ENCODE measurements around the gene RBM8A. TPM values are rescaled to one million over a fixed set of nuclear protein-coding genes. Genes with fewer than 3 reads are reported as not detected.

RBM8A gene
- polyA plus RNA-seq, 2 of the 4 experiments (the other 2 are of a cell fraction), result 240 to 281 TPM

GRCh38 chr1:145959957-145960467, 32.7 kb upstream of the RBM8A start:
- no peak for TF ChIP-seq JUNB (IDR thresholded peaks at IDR 0.05)
- no peak for TF ChIP-seq FOSL2 (IDR thresholded peaks at IDR 0.05)
- TF ChIP-seq FOSL2 (CRISPR knock-in tag; IDR thresholded peaks at IDR 0.05), result no peak
- no peak for TF ChIP-seq SMC3 (IDR thresholded peaks at IDR 0.05)
- no peak for TF ChIP-seq MAFK (IDR thresholded peaks at IDR 0.05; ENCODE audit: partially characterized antibody)
- no peak for TF ChIP-seq ZFP36 (IDR thresholded peaks at IDR 0.05; ENCODE audit: borderline replicate concordance, partially characterized antibody)
- TF ChIP-seq KDM5A (IDR thresholded peaks at IDR 0.05), result no peak
- TF ChIP-seq, protein P1, sequence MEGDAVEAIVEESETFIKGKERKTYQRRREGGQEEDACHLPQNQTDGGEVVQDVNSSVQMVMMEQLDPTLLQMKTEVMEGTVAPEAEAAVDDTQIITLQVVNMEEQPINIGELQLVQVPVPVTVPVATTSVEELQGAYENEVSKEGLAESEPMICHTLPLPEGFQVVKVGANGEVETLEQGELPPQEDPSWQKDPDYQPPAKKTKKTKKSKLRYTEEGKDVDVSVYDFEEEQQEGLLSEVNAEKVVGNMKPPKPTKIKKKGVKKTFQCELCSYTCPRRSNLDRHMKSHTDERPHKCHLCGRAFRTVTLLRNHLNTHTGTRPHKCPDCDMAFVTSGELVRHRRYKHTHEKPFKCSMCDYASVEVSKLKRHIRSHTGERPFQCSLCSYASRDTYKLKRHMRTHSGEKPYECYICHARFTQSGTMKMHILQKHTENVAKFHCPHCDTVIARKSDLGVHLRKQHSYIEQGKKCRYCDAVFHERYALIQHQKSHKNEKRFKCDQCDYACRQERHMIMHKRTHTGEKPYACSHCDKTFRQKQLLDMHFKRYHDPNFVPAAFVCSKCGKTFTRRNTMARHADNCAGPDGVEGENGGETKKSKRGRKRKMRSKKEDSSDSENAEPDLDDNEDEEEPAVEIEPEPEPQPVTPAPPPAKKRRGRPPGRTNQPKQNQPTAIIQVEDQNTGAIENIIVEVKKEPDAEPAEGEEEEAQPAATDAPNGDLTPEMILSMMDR (IDR thresholded peaks at IDR 0.05), result no peak
- no peak for TF ChIP-seq CBX8 (IDR thresholded peaks at IDR 0.05)
- TF ChIP-seq REST (IDR thresholded peaks at IDR 0.05), result no peak
- no peak for TF ChIP-seq NPAS2 (CRISPR knock-in tag; IDR thresholded peaks at IDR 0.05; ENCODE audit: borderline replicate concordance)
- no peak for TF ChIP-seq RNF2 (IDR thresholded peaks at IDR 0.05; ENCODE audit: borderline replicate concordance, low read depth)
- no peak for TF ChIP-seq HOXB13 (CRISPR knock-in tag; IDR thresholded peaks at IDR 0.05; ENCODE audit: low read depth)
- peak; percentile 0; a peak in 4 of 6 replicates for ATAC-seq

GRCh38 chr1:145959333-145959732, 32.0 kb upstream of the RBM8A start:
- Histone ChIP-seq H3K4me2 (no peak overlapping the region; the same call in 2 of the 3 replicates), H3K27ac (no peak overlapping the region; a peak in 1 of 6 replicates), H3K4me3 (no peak overlapping the region), H3K4me1 (peaks cover 56% of the 10 kb centered on the region), H3K9me3 (no peaks in the 10 kb centered on the region)
- ChIA-PET POLR2A (interaction anchor here (3.8 kb wide), 1 partner anchor 32 kb away, joined by 62 read pairs; the partner anchor contains the start of gene RBM8A), CTCF (interaction anchor here (1.8 to 3.9 kb wide), 6 partner anchors 16 to 113 kb away, joined by 4 to 18 read pairs (median 10); partner anchors contain the start of genes NUDT17 and RBM8A)
- DNase-seq (ENCODE audit: low read depth in 1 of 2, low spot score in 1 of 2), result no peak
- FAIRE-seq, result no peak
- no peak for ATAC-seq
- no peak for TF ChIP-seq ESRRA (IDR thresholded peaks at IDR 0.05; ENCODE audit: borderline replicate concordance, low read length)
- TF ChIP-seq ZNF302 (CRISPR knock-in tag; IDR thresholded peaks at IDR 0.05), result no peak
- no peak for TF ChIP-seq MYC (IDR thresholded peaks at IDR 0.05; ENCODE audit: borderline replicate concordance, low read length)
- TF ChIP-seq FOXS1 (CRISPR knock-in tag; IDR thresholded peaks at IDR 0.05), result no peak
- TF ChIP-seq EP300 (IDR thresholded peaks at IDR 0.05), result no peak
- no peak for TF ChIP-seq CHD4 (IDR thresholded peaks at IDR 0.05; ENCODE audit: borderline replicate concordance)
- no peak for TF ChIP-seq BHLHE40 (IDR thresholded peaks at IDR 0.05; ENCODE audit: low read depth, low read length)
- TF ChIP-seq PHF8 (IDR thresholded peaks at IDR 0.05; ENCODE audit: borderline replicate concordance, low read depth), result no peak
- TF ChIP-seq TP53 (CRISPR knock-in tag; IDR thresholded peaks at IDR 0.05), result no peak
- TF ChIP-seq, protein P2, sequence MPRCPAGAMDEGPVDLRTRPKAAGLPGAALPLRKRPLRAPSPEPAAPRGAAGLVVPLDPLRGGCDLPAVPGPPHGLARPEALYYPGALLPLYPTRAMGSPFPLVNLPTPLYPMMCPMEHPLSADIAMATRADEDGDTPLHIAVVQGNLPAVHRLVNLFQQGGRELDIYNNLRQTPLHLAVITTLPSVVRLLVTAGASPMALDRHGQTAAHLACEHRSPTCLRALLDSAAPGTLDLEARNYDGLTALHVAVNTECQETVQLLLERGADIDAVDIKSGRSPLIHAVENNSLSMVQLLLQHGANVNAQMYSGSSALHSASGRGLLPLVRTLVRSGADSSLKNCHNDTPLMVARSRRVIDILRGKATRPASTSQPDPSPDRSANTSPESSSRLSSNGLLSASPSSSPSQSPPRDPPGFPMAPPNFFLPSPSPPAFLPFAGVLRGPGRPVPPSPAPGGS (IDR thresholded peaks at IDR 0.05), result no peak
- no peak for TF ChIP-seq SMC3 (IDR thresholded peaks at IDR 0.05)

More at GRCh38 chr1:145959957-145960467, 32.7 kb upstream of the RBM8A start:
- ChIA-PET CTCF (interaction anchor here (1.8 to 3.1 kb wide), 2 partner anchors 17 to 47 kb away, joined by 4 to 18 read pairs; no protein-coding TSS in a partner anchor), POLR2A (interaction anchor here (0.8 to 3.8 kb wide), 2 partner anchors 33 to 41 kb away, joined by 5 to 62 read pairs; partner anchors contain the start of genes PEX11B and RBM8A)
- H3K4me3 ChIP-seq, result peak overlapping the region; percentile 73
- 49% methylated on average over 2 of the region's 12 CpGs for WGBS (ENCODE audit: missing lambda C conversion rate)
- DNase-seq (ENCODE audit: low read depth in 1 of 2, low spot score in 1 of 2), result no peak
- peak overlapping the region; percentile 92 for H3K4me2 ChIP-seq
- H3K27ac ChIP-seq, result peak overlapping the region; percentile 82 to 85
- H3K4me1 ChIP-seq, result peaks cover 56% of the 10 kb centered on the region
- H3K9me3 ChIP-seq, result no peaks in the 10 kb centered on the region
- FAIRE-seq, result no peak

Measured in A549 (cell line).